HepG2 (cell line): ENCODE data around the gene DRAM1. TPM values are rescaled to one million over a fixed set of nuclear protein-coding genes. Genes with fewer than 3 reads are reported as not detected.

ENCODE experiments used
- ATAC-seq: fragments of 200-7000 bp; cut with Tn5 transposase; 3 replicates; pipeline ENCODE4 v1.9.1; 2020; ENCODE audit warnings: mild to moderate bottlenecking, moderate library complexity
- BruUV-seq: library from RNA; stranded (reverse); fragments of 400-500 nt; replicated peaks from 2 replicates; lab custom pipeline; 2021; lab: Mats Ljungman, UMichigan
- CTCF ChIA-PET: fragments of 300-600 bp; formaldehyde crosslinking; extraction: SDS; loops from one replicate; lab custom pipeline; 2021; ENCODE audit warnings: low total read pairs, inconsistent platforms, low intra/inter-chr PET ratio; lab: Yijun Ruan, JAX
- POLR2A ChIA-PET: fragments of 350-600 bp; sonication (Branson Sonifier 250); formaldehyde crosslinking; loops from one replicate; lab custom pipeline; 2020; ENCODE audit warnings: antibody characterized with exemption, inconsistent platforms; lab: Yijun Ruan, JAX
- DNase-seq: peaks from one replicate; pipeline ENCODE4 v3.0.0-alpha.2; 2015; ENCODE audit warnings: low spot score
- FAIRE-seq: peaks from 3 replicates; lab custom pipeline; 2011; peaks lifted over from hg19 to GRCh38; lab: Jason Lieb, UNC
- H2AFZ ChIP-seq: one replicate; pipeline ENCODE4 v1.6.1; 2011; ENCODE audit warnings: low read length, inconsistent platforms
- H3K27ac ChIP-seq: fragments of 300-600 bp; 3 replicates; pipeline ENCODE4 v1.8.0; 2011; ENCODE audit warnings: mixed run types, mild to moderate bottlenecking, mixed read lengths, low read length, inconsistent platforms; ENCODE audit not compliant: insufficient read depth; ENCODE audit errors: extremely low read length
- H3K27me3 ChIP-seq, 2 experiments: fragments of 200-600 bp in 1 of 2; 2 replicates in 1 of 2; 3 replicates in 1 of 2; pipeline versions ENCODE4 v1.6.0 to v1.8.0; 2011; ENCODE audit warnings: low read length in 2 of 2, mild to moderate bottlenecking in 2 of 2, moderate library complexity in 2 of 2, inconsistent platforms in 1 of 2; ENCODE audit not compliant: insufficient read depth in 2 of 2, control insufficient read depth in 1 of 2
- H3K36me3 ChIP-seq, 2 experiments: fragments of 200-600 bp in 1 of 2; replicated peaks in 1 of 2; 2 replicates in 1 of 2; 3 replicates in 1 of 2; pipeline versions ENCODE4 v1.5.1 to v1.8.0; 2011; ENCODE audit warnings: low read length in 2 of 2, inconsistent platforms in 1 of 2; ENCODE audit not compliant: insufficient read depth in 2 of 2, control insufficient read depth in 1 of 2
- H3K4me1 ChIP-seq: 2 replicates; pipeline ENCODE4 v1.5.1; 2012; ENCODE audit warnings: low read length, inconsistent platforms; ENCODE audit not compliant: insufficient read depth
- H3K4me2 ChIP-seq: 2 replicates; pipeline ENCODE4 v1.6.0; 2011; ENCODE audit warnings: low read depth, low read length, inconsistent platforms
- H3K4me3 ChIP-seq, 3 experiments: fragments of 200-600 bp in 1 of 3; sonication (generic), shearing (Covaris generic) in 1 of 3; replicated peaks in 1 of 3; 2 replicates each; pipeline ENCODE4 v1.5.1; 2011 to 2016; ENCODE audit warnings: low read length in 3 of 3, inconsistent platforms in 2 of 3, low read depth in 2 of 3, mild to moderate bottlenecking in 2 of 3, control low read depth in 1 of 3, mixed read lengths in 1 of 3; ENCODE audit not compliant: insufficient read depth in 1 of 3
- H3K79me2 ChIP-seq: one replicate; pipeline ENCODE4 v1.6.1; 2011; ENCODE audit warnings: low read length, inconsistent platforms; ENCODE audit not compliant: insufficient read depth
- H3K9ac ChIP-seq: 2 replicates; pipeline ENCODE4 v1.6.0; 2011; ENCODE audit warnings: mild to moderate bottlenecking, low read depth, low read length, inconsistent platforms; ENCODE audit not compliant: insufficient read depth
- H3K9me3 ChIP-seq: 2 replicates; pipeline ENCODE4 v1.5.1; 2012; ENCODE audit warnings: mild to moderate bottlenecking, low read length
- H4K20me1 ChIP-seq: 2 replicates; pipeline ENCODE4 v1.6.0; 2011; ENCODE audit warnings: inconsistent platforms, mild to moderate bottlenecking, low read length, moderate library complexity; ENCODE audit not compliant: insufficient read depth
- EEA1 ChIP-seq: sonication (generic); formaldehyde crosslinking; IDR thresholded peaks from 2 replicates; pipeline ENCODE4 v1.5.1; 2020; ENCODE audit warnings: mild to moderate bottlenecking, missing genetic modification reagents, borderline replicate concordance
- ETV6 ChIP-seq: sonication (generic); formaldehyde crosslinking; conservative IDR thresholded peaks from 2 replicates; pipeline ENCODE4 v1.4.0; 2020; ENCODE audit warnings: missing genetic modification reagents
- HDAC1 ChIP-seq: sonication (generic); formaldehyde crosslinking; IDR thresholded peaks from 2 replicates; pipeline ENCODE4 v1.5.1; 2020; ENCODE audit warnings: mild to moderate bottlenecking, missing genetic modification reagents
- JUN ChIP-seq: sonication (generic); formaldehyde crosslinking; IDR thresholded peaks from 2 replicates; pipeline ENCODE4 v1.4.0; 2020; ENCODE audit warnings: mild to moderate bottlenecking, missing genetic modification reagents
- MAFF ChIP-seq: IDR thresholded peaks from 2 replicates; pipeline ENCODE4 v1.6.1; 2011; ENCODE audit warnings: low read depth, low read length, improper control_type of control experiment
- MXI1 ChIP-seq: IDR thresholded peaks from 3 replicates; pipeline ENCODE4 v1.6.1; 2012; ENCODE audit warnings: low read depth, low read length, inconsistent platforms, borderline replicate concordance
- NFYC ChIP-seq: IDR thresholded peaks from 2 replicates; pipeline ENCODE4 v1.6.1; 2016; ENCODE audit warnings: missing genetic modification reagents, missing compliant biosample characterization
- PRPF4 ChIP-seq: fragments of 200-400 bp; formaldehyde crosslinking; IDR thresholded peaks from 2 replicates; pipeline ENCODE4 v1.6.1; 2016; ENCODE audit warnings: low read length, low read depth; ENCODE audit not compliant: poor library complexity, severe bottlenecking
- RBM39 ChIP-seq: fragments of 200-400 bp; formaldehyde crosslinking; IDR thresholded peaks from one replicate; pipeline ENCODE4 v1.6.1; 2018; ENCODE audit warnings: antibody characterized with exemption, mild to moderate bottlenecking, low read depth, low read length; ENCODE audit not compliant: poor library complexity, severe bottlenecking
- SKI ChIP-seq: fragments of 450-650 bp; IDR thresholded peaks from one replicate; pipeline ENCODE4 v1.6.1; 2018; ENCODE audit warnings: mild to moderate bottlenecking; ENCODE audit not compliant: partially characterized antibody
- SPEN ChIP-seq: sonication (generic); formaldehyde crosslinking; IDR thresholded peaks from 2 replicates; pipeline ENCODE4 v1.5.1; 2020; ENCODE audit warnings: low read depth, mild to moderate bottlenecking, missing genetic modification reagents
- TBX3 ChIP-seq: fragments of 450-650 bp; IDR thresholded peaks from 2 replicates; pipeline ENCODE4 v1.6.1; 2017; ENCODE audit warnings: antibody characterized with exemption, mild to moderate bottlenecking, inconsistent platforms, borderline replicate concordance
- TEAD2 ChIP-seq: sonication (generic); formaldehyde crosslinking; IDR thresholded peaks from 2 replicates; pipeline ENCODE4 v1.9.0; 2021; ENCODE audit warnings: missing genetic modification reagents
- ZBTB42 ChIP-seq: sonication (generic); formaldehyde crosslinking; IDR thresholded peaks from 2 replicates; pipeline ENCODE4 v1.5.0; 2020; ENCODE audit warnings: mild to moderate bottlenecking, missing genetic modification reagents
- ZFP62 ChIP-seq: sonication (generic); formaldehyde crosslinking; IDR thresholded peaks from 2 replicates; pipeline ENCODE4 v1.4.0; 2020; ENCODE audit warnings: missing genetic modification reagents
- ZNF431 ChIP-seq: sonication (generic); formaldehyde crosslinking; IDR thresholded peaks from 2 replicates; pipeline ENCODE4 v1.9.0; 2022; ENCODE audit warnings: missing genetic modification reagents, low read depth, mild to moderate bottlenecking, borderline replicate concordance
- ZNF547 ChIP-seq: sonication (generic); formaldehyde crosslinking; IDR thresholded peaks from 2 replicates; pipeline ENCODE4 v1.5.1; 2020; ENCODE audit warnings: mild to moderate bottlenecking, missing genetic modification reagents
- ZNF790 ChIP-seq: sonication (generic); formaldehyde crosslinking; IDR thresholded peaks from 2 replicates; pipeline ENCODE4 v1.8.0; 2022; ENCODE audit warnings: missing genetic modification reagents, mild to moderate bottlenecking, borderline replicate concordance
- WGBS: methylation state at CpG from one replicate; pipeline ENCODE4 v1.1.6; 2017; ENCODE audit warnings: low lambda C conversion rate; 5-methylcytosine and 5-hydroxymethylcytosine counted together
- in situ Hi-C: cut with HindIII; loops from 2 replicates; pipeline ENCODE4 v1.10.0; 2017; ENCODE audit warnings: low pct_unique_long_range_greater_than_20kb; ENCODE audit not compliant: extremely low pct_ligation_motif_present
- intact Hi-C: fragments of 100-400 bp; cut with micrococcal nuclease; formaldehyde crosslinking; loops from one replicate; pipeline ENCODE4 v1.10.0; 2022; ENCODE audit not compliant: unreplicated experiment
- polyA plus RNA-seq, 8 experiments: library from polyadenylated mRNA; depleted of rRNA in 3 of 8; stranded (reverse) in 7 of 8; unstranded in 1 of 8; fragments of >200 nt; fragmentation: Illumina TruSeq in 4 of 8; extraction: Trizol in 4 of 8; gene quantifications; 2 replicates each; pipeline versions ENCODE4 v1.2.1 to v1.2.3, GENCODE V29; 2011 to 2016; ENCODE audit warnings: low read depth in 4 of 8, missing spikeins in 1 of 8, mixed read lengths in 1 of 8; ENCODE audit not compliant: insufficient read depth in 1 of 8
- total RNA-seq, 5 experiments: library from RNA; depleted of rRNA; stranded (reverse); fragments of >200 nt; fragmentation: Illumina TruSeq; extraction: Trizol; gene quantifications; 2 replicates each; pipeline ENCODE4 v1.2.3, GENCODE V29; 2016; ENCODE audit warnings: low read depth in 1 of 5
- TF ChIP-seq, protein P1 (sequence below): IDR thresholded peaks from 2 replicates; pipeline ENCODE4 v1.6.1; 2016; ENCODE audit warnings: low read depth, borderline replicate concordance
- TF ChIP-seq, protein P2 (sequence below): sonication (generic); formaldehyde crosslinking; IDR thresholded peaks from 2 replicates; pipeline ENCODE4 v1.4.0; 2020; ENCODE audit warnings: low read depth, missing genetic modification reagents

The DRAM1 gene
- total and polyA plus RNA-seq, 2 of the 13 experiments (the other 11 are each of a cell fraction or from before 2014, with no cell fraction given): 20.9 to 32.6 TPM

DNA sequence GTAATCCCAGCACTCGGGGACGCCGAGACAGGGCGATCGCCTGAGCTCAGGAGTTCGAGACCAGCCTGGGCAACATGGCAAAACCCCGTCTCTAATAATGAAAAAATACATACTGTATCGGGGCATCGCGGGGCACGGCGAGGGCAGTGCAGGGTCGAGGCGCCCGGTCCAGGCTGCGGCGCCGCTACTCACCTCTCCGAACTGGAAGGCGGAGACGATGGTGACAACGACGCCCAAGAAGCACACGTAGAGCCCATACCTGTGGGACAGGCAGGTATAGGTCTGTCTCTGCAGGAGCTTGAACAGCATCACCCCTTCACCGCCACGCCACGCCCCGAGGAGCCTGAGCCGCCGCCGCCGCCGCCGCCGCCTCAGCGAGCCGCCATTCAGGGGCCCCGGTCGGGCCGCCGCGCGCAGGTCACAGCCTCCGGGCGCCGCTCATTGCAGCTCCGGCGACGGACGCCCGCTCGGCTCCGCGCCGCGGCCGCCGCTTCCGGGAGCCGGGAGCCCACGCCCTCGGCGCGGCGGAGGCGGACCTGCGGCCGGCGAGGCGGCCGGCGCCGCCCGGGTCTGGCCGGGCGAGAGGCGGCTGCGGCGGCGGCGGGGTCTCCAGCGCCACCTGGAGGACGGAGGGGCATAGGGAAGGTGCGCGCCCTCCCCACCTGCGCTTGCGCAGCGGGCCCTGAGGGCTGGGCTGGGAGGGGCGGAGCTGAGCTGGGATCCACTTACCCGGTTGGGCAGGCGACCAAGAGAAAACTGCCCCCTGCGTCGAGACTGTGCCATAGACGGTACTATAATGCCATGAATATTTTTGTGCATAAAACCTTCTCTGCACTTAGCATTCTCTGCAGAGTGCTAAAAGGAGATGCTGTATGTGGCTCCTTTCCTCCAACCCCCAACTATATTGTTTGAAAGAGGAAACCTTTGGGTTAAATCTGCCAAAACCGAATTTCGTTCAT is 46.7 kb upstream of the DRAM1 start, which contains the start of gene GNPTAB:
Gene GNPTAB (minus strand): TSS at position 593 of the 959 bp plus-strand sequence. CDS start 284 bp downstream, at position 309.
- CTCF ChIA-PET: interaction anchor here (0.6 to 2.3 kb wide), 2 partner anchors 56 to 416 kb away, joined by 3 to 20 read pairs; no protein-coding TSS in a partner anchor
- Histone ChIP-seq H3K4me1 (peaks cover 26% of the 10 kb centered on the region), H4K20me1 (no peaks in the 10 kb centered on the region), H2AFZ (peak within 1 kb of the TSS; percentile 98), H3K79me2 (peaks cover 7% of the 10 kb centered on the region), H3K27ac (peak within 1 kb of the TSS; percentile 44), H3K9me3 (no peaks in the 10 kb centered on the region), H3K36me3 (no peaks in the 10 kb centered on the region), H3K27me3 (no peaks in the 10 kb centered on the region; a peak in 1 of 5 replicates), H3K9ac (peak within 1 kb of the TSS; percentile 74), H3K4me3 (peak within 1 kb of the TSS; percentile 92 to 97 (median 94)), H3K4me2 (peak within 1 kb of the TSS; percentile 97)
- BruUV-seq: no TSS peak
- intact Hi-C loops (loop anchor here (1.0 to 5.0 kb wide), 4 partner anchors 9 to 423 kb away; partner anchors contain the start of gene ARL1), in situ Hi-C loops (loop anchor here (10.0 kb wide), 1 partner anchor 416 kb away; no protein-coding TSS in a partner anchor)
- DNase-seq (peak; percentile 87), ATAC-seq (peak; percentile 97), FAIRE-seq (peak; percentile 72)
- POLR2A ChIA-PET: interaction anchor here (0.9 to 1.5 kb wide), 4 partner anchors 9 to 420 kb away, joined by 3 to 6 read pairs (median 4); partner anchors contain the start of gene DRAM1
- WGBS: 0% methylated on average over 19 of the region's 96 CpGs
- TF ChIP-seq SKI: peak; percentile 82
- no peak for TF ChIP-seq MAFF
- no peak for TF ChIP-seq JUN (CRISPR knock-in tag)
- no peak for TF ChIP-seq ETV6
- TF ChIP-seq, protein P1, sequence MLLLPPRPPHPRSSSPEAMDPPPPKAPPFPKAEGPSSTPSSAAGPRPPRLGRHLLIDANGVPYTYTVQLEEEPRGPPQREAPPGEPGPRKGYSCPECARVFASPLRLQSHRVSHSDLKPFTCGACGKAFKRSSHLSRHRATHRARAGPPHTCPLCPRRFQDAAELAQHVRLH (CRISPR knock-in tag): peak; percentile 42; the same call in 1 of the 2 replicates
- peak; percentile 47 for TF ChIP-seq RBM39
- TF ChIP-seq ZFP62 (CRISPR knock-in tag): no peak
- TF ChIP-seq HDAC1: 0 out of 2 replicates have a peak, but pooled peaks have one; percentile 42
- no peak for TF ChIP-seq ZNF790
- TF ChIP-seq ZNF547 (CRISPR knock-in tag): no peak
- TF ChIP-seq TEAD2 (CRISPR knock-in tag): no peak
- peak; percentile 39; the same call in 1 of the 3 replicates for TF ChIP-seq MXI1
- TF ChIP-seq PRPF4: no peak
- TF ChIP-seq NFYC (CRISPR knock-in tag): peak; percentile 25; the same call in 1 of the 2 replicates
- peak; percentile 50; the same call in 1 of the 2 replicates for TF ChIP-seq EEA1 (CRISPR knock-in tag)
- no peak for TF ChIP-seq ZBTB42 (CRISPR knock-in tag)
- 0 out of 2 replicates have a peak, but pooled peaks have one; percentile 25 for TF ChIP-seq ZNF431 (CRISPR knock-in tag)
- no peak; the same call in 1 of the 2 replicates for TF ChIP-seq SPEN (CRISPR knock-in tag)
- TF ChIP-seq, protein P2, sequence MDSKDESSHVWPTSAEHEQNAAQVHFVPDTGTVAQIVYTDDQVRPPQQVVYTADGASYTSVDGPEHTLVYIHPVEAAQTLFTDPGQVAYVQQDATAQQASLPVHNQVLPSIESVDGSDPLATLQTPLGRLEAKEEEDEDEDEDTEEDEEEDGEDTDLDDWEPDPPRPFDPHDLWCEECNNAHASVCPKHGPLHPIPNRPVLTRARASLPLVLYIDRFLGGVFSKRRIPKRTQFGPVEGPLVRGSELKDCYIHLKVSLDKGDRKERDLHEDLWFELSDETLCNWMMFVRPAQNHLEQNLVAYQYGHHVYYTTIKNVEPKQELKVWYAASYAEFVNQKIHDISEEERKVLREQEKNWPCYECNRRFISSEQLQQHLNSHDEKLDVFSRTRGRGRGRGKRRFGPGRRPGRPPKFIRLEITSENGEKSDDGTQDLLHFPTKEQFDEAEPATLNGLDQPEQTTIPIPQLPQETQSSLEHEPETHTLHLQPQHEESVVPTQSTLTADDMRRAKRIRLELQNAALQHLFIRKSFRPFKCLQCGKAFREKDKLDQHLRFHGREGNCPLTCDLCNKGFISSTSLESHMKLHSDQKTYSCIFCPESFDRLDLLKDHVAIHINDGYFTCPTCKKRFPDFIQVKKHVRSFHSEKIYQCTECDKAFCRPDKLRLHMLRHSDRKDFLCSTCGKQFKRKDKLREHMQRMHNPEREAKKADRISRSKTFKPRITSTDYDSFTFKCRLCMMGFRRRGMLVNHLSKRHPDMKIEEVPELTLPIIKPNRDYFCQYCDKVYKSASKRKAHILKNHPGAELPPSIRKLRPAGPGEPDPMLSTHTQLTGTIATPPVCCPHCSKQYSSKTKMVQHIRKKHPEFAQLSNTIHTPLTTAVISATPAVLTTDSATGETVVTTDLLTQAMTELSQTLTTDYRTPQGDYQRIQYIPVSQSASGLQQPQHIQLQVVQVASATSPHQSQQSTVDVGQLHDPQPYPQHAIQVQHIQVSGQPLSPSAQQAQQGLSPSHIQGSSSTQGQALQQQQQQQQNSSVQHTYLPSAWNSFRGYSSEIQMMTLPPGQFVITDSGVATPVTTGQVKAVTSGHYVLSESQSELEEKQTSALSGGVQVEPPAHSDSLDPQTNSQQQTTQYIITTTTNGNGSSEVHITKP (CRISPR knock-in tag): no peak
- TF ChIP-seq TBX3: no peak
